Muscle layer of duodenum (tissue), 2 donors: ENCODE measurements around the gene ACOT6.

Experiments
- H3K27ac ChIP-seq: one replicate; pipeline ENCODE4 v1.7.0; 2013; ENCODE audit warnings: mild to moderate bottlenecking, low read length
- H3K27me3 ChIP-seq: one replicate; pipeline ENCODE4 v1.7.0; 2013; ENCODE audit warnings: low read depth, mild to moderate bottlenecking, control low read depth, low read length
- H3K36me3 ChIP-seq, 2 donors: one replicate each; pipeline ENCODE4 v1.7.0; 2013; ENCODE audit warnings: low read length in 2 of 2, control low read depth in 1 of 2, mild to moderate bottlenecking in 1 of 2; ENCODE audit not compliant: insufficient read depth in 2 of 2, control insufficient read depth in 1 of 2
- H3K4me1 ChIP-seq, 2 donors: one replicate each; pipeline ENCODE4 v1.7.0; 2013; ENCODE audit warnings: low read length in 2 of 2, mild to moderate bottlenecking in 2 of 2, control low read depth in 1 of 2, moderate library complexity in 1 of 2; ENCODE audit not compliant: insufficient read depth in 2 of 2, control insufficient read depth in 1 of 2
- H3K4me3 ChIP-seq, 2 donors: one replicate each; pipeline ENCODE4 v1.7.0; 2013; ENCODE audit warnings: low read length in 2 of 2, low read depth in 1 of 2, mild to moderate bottlenecking in 1 of 2
- H3K9me3 ChIP-seq, 2 donors: one replicate each; pipeline ENCODE4 v1.7.0; 2013; ENCODE audit warnings: low read length in 2 of 2, control low read depth in 1 of 2, mild to moderate bottlenecking in 1 of 2; ENCODE audit not compliant: control insufficient read depth in 1 of 2
- donor health status: healthy.

Gene ACOT6

DNA sequence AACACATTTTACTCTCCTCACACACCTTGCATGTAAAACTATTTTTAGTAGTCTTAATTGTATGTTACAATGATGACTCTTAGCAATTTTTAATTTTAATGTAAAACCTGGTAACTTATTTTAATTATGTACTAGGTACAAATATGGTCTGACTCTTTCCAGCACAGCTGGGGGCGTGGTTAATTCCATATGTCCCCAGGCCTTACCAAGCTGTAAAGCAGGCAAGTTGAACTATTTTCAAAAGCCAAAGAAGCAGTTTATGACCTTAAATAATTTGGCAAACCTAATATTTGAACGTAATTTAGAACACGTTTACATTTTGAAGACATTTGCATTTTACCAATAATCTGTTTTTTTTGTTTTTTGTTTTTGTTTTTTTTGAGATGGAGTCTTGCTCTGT lies 9.3 kb upstream of the ACOT6 start:
- no peaks in the 10 kb centered on the region for H3K9me3 ChIP-seq
- no peak overlapping the region for H3K27ac ChIP-seq
- H3K36me3 ChIP-seq: no peaks in the 10 kb centered on the region
- no peak overlapping the region for H3K4me3 ChIP-seq
- H3K27me3 ChIP-seq: no peaks in the 10 kb centered on the region
- H3K4me1 ChIP-seq: no peaks in the 10 kb centered on the region

DNA sequence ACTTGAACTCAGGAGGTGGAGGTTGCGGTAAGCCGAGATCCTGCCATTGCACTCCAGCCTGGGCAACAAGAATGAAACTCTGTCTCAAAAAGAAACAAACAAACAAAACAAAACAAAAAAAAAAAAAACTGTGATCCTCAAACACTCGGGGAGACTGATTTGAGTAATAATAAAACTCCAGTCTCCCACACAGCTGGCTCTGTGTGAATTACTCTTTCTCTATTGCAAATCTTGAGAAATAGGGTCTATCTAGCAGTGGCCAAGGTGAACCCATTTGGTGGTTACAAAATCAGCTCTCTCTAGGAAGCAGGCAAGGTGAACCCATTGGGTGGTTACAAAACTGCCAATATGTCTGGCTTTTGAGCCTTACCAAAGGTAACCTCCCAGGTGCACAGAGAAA lies 6.0 kb upstream of the ACOT6 start:
- no peak overlapping the region for H3K4me3 ChIP-seq
- H3K27ac ChIP-seq: no peak overlapping the region
- no peaks in the 10 kb centered on the region for H3K9me3 ChIP-seq
- no peaks in the 10 kb centered on the region for H3K36me3 ChIP-seq
- H3K4me1 ChIP-seq: no peaks in the 10 kb centered on the region
- H3K27me3 ChIP-seq: no peaks in the 10 kb centered on the region

DNA sequence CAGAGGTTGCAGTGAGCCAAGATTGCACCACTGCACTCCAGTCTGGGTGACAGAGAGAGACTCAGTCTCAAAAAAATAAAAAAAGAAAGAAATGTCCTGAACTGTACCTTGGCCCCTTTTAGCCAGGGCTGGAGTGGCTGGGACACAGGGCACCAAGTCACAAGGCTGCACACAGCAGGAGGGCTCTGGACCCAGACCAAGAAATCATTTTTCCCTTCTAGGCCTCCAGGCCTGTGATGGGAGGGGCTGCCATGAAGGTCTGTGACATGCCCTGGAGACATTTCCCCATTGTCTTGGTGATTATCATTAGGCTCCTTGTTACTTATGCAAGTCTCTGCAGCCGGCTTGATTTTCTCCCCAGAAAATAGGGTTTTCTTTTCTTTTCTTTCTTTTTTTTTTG lies 5.1 kb upstream of the ACOT6 start:
- no peaks in the 10 kb centered on the region for H3K27me3 ChIP-seq
- H3K9me3 ChIP-seq: no peaks in the 10 kb centered on the region
- H3K36me3 ChIP-seq: no peaks in the 10 kb centered on the region
- no peaks in the 10 kb centered on the region for H3K4me1 ChIP-seq
- no peak overlapping the region for H3K27ac ChIP-seq
- H3K4me3 ChIP-seq: no peak overlapping the region

DNA sequence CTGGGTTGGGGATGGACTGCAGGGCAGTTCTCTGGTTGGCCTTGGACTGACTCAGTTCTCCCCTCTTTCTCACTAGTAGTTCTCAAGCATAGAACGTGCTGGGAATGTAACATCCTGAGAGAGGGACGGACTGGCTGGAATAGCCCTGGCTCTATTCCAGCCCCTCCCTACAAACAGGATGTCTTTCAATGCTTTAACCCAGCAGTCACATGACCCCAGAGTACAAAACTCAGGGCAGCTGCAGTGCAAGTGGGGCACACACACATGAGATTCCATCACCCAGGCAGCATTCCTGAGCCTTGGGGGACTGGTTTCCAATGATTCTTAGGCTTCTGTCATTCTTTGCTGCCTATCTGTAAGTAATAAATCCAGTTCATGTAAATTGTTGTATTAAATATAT lies 1.6 kb upstream of the ACOT6 start:
- Histone ChIP-seq H3K4me1 (no peaks in the 10 kb centered on the region), H3K27ac (no peak overlapping the region), H3K36me3 (no peaks in the 10 kb centered on the region), H3K27me3 (no peaks in the 10 kb centered on the region), H3K9me3 (no peaks in the 10 kb centered on the region), H3K4me3 (no peak overlapping the region)

DNA sequence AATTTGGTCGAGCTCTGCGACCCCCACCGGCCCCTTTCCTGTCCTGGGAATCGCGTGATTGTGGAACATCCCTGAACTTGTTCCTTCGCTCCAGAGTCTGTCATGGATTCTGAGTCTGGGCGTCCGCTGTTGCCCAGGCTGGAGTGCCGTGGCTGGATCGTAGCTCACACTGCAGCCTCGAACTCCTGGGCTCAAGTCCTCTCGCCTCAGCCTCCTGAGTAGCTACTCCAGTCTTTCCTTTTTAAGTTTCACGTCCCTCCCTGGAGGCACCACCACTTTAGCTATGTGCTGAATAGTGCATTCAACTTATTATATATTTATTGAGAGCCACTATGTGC lies 698 bp downstream of the ACOT6 start:
- H3K27me3 ChIP-seq: no peaks in the 10 kb centered on the region
- no peak overlapping the region for H3K27ac ChIP-seq
- no peaks in the 10 kb centered on the region for H3K4me1 ChIP-seq

DNA sequence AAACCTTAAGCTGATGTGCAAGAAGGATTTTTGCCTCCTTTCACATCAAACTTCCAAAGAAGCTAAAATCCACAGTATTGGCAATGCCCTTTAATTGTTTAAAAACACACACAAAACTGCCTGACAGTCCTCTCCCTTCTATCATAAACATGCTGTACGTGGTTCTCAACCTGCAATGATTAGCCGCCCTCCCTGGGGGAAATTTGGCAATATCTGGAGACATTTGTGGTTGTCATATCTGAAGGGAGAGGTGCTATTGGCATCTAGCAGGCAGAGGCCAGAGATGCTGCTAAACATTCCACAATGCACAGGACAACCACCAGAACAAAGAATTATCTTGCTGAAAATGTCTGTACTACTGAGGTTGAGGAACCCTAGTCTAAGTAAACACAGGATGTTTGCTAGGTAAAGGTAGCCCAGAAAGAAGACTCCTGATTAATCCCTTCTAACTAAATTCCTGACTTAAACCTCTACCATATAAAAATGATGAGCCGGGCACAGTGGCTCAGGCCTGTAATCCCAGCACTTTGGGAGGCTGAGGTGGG lies 1.2 kb downstream of the ACOT6 start:
- Histone ChIP-seq H3K9me3 (no peaks in the 10 kb centered on the region), H3K36me3 (no peaks in the 10 kb centered on the region), H3K27me3 (no peaks in the 10 kb centered on the region), H3K4me1 (no peaks in the 10 kb centered on the region), H3K4me3 (peak overlapping the region in 1 of 2 donors; percentile 88), H3K27ac (no peak overlapping the region)

More for the DNA sequence above, 698 bp downstream of the ACOT6 start:
- Histone ChIP-seq H3K4me3 (peak overlapping the region; percentile 57 to 88), H3K9me3 (no peaks in the 10 kb centered on the region), H3K36me3 (no peaks in the 10 kb centered on the region)

DNA sequence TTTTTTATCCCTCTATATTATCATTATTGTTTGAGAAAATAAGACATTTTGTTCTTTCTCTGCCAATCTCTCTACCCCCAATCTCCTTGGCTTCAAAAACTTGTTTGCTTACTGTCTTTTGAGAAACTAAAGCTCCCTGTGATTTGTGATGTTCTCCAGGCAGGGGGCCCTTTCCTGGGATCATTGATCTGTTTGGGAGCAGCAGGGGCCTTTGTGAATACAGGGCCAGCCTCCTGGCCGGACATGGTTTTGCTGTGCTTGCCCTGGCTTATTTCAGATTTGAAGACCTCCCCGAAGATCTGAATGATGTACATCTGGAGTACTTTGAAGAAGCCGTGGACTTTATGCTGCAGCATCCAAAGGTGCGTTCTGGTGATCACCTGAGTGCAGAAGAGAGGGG lies 4.5 kb downstream of the ACOT6 start:
- Histone ChIP-seq H3K27me3 (no peaks in the 10 kb centered on the region), H3K9me3 (no peaks in the 10 kb centered on the region), H3K4me3 (no peak overlapping the region), H3K27ac (no peak overlapping the region), H3K4me1 (no peaks in the 10 kb centered on the region), H3K36me3 (no peaks in the 10 kb centered on the region)

DNA sequence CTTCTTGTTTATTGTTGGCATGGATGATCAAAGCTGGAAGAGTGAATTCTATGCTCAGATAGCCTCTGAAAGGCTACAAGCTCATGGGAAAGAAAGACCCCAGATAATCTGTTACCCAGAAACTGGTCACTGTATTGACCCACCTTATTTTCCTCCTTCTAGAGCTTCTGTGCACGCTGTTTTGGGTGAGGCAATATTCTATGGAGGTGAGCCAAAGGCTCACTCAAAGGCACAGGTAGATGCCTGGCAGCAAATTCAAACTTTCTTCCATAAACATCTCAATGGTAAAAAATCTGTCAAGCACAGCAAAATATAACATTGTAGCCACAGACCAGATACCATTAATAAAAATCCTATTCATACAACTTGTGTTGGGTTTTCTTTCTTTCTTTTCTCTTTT lies 7.2 kb downstream of the ACOT6 start:
- no peaks in the 10 kb centered on the region for H3K4me1 ChIP-seq
- no peaks in the 10 kb centered on the region for H3K36me3 ChIP-seq
- H3K9me3 ChIP-seq: no peaks in the 10 kb centered on the region
- no peaks in the 10 kb centered on the region for H3K27me3 ChIP-seq
- H3K27ac ChIP-seq: no peak overlapping the region
- no peak overlapping the region for H3K4me3 ChIP-seq

DNA sequence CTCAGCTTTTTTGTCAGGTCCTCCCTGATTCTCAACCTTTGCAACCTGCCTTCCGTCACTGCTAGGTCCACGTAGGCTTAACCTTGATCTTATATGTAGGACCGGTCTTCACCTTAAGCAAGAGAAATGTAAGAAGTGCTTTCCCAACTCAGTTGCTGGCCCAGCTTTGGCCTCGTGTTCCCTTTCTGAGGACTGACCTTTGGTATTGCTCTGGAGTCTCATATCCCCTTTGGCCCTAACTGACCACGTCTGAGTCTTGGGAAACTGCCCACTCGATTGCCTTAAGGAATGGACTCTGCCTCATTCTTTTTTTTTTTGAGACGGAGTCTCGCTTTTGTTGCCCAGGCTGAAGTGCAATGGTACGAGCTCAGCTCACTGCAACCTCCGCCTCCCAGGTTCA lies 8.0 kb downstream of the ACOT6 start:
- Histone ChIP-seq H3K4me1 (no peaks in the 10 kb centered on the region), H3K36me3 (no peaks in the 10 kb centered on the region), H3K27me3 (no peaks in the 10 kb centered on the region), H3K27ac (no peak overlapping the region), H3K4me3 (no peak overlapping the region), H3K9me3 (no peaks in the 10 kb centered on the region)

DNA sequence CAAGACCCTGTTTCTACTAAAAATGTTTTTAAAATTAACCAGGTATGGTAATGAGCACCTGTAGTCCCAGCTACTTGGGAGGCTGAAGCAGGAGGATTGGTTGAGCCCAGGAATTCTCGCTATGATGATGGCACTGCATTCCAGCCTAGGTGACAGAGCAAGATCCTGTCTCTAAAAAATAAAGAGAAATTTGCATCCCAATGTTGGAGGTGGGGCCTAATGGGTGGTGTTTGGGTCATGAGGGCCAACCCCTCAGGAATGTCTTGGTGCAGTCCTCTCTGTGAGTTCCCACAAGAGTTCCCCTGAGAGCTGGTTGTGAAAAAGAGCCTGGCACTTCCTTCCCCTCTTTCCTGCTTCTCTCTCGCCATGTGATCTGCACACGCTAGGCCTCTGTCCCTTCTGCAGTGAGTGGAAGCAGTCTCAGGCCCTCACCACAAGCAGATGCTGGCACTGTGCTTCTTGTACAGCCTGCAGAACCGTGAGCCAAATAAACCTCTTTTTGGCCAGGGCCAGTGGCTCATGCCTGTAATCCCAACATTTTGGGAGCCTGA lies 11.3 kb downstream of the ACOT6 start:
- H3K36me3 ChIP-seq: no peaks in the 10 kb centered on the region
- no peaks in the 10 kb centered on the region for H3K9me3 ChIP-seq
- no peaks in the 10 kb centered on the region for H3K27me3 ChIP-seq
- H3K4me1 ChIP-seq: no peaks in the 10 kb centered on the region
- H3K27ac ChIP-seq: no peak overlapping the region
- H3K4me3 ChIP-seq: no peak overlapping the region

DNA sequence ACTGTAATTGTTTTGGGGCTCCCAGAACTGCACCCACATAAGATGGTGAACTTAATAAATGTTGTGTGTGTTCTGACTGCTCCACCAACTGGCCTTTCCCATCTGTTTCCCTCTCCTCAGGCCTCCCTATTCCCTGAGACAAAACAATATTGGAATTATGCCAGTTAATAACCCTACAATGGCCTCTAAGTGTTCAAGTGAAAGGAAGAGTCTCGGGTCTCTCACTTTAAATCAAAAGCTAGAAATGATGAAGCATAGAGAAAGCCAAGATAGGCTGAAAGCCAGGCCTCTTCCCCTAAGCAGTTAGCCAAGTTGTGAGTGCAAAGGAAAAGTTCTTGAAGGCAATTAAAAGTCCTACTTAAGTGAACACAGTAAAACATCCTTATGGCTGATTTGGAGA lies 13.4 kb downstream of the ACOT6 start:
- Histone ChIP-seq H3K36me3 (no peaks in the 10 kb centered on the region), H3K4me3 (no peak overlapping the region), H3K27me3 (no peaks in the 10 kb centered on the region), H3K9me3 (no peaks in the 10 kb centered on the region), H3K27ac (no peak overlapping the region), H3K4me1 (no peaks in the 10 kb centered on the region)

DNA sequence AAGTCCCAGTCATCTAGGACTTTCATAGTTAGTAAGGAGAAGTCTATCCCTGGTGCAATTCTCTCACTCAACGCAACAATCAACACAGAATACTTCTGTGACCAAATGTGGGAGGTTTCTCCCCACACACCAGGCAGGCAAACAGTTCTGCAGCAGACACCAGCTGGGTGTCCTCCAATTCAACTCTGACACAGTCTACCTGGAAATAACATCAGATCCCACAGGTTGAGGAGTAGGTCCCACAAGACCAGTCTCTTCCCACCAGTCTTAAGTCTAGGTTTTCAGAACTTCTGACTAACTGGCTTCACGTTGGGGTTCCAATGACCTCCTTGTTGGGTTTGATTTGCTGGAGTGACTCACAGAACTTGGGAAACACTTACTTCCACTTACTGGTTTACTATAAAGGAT lies 14.8 kb downstream of the ACOT6 start:
- no peaks in the 10 kb centered on the region for H3K4me1 ChIP-seq
- no peak overlapping the region for H3K27ac ChIP-seq
- no peak overlapping the region for H3K4me3 ChIP-seq
- no peaks in the 10 kb centered on the region for H3K9me3 ChIP-seq
- no peaks in the 10 kb centered on the region for H3K36me3 ChIP-seq
- H3K27me3 ChIP-seq: no peaks in the 10 kb centered on the region
